Measurements from ENCODE around the gene CFAP210. TPM values are rescaled to one million over a fixed set of nuclear protein-coding genes. Genes with fewer than 3 reads are reported as not detected.

CFAP210 gene
- total and polyA plus RNA-seq, 2 donors (not counting 1 experiment from before 2014, with no cell fraction given): not detected

DNA sequence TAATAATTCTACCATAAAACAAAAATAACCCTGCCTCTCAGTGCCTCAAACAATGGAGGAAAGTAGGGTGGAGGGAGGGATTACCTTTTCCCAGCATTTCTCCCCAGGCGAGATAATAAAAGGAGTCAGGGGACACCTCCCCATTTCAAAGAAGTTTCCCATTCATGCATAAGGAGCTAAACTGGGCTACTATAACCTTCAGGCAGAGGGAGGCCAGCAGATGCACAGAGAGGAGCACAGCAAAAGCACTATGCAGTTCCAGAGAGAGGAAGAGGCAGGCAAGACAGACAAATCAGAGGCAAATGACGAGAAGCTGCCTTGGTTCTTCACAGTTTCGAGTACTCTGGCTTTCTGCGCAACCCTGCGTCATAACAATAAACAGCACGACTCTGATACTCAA, 17.4 kb downstream of the CFAP210 start:
- TF ChIP-seq, protein P1, sequence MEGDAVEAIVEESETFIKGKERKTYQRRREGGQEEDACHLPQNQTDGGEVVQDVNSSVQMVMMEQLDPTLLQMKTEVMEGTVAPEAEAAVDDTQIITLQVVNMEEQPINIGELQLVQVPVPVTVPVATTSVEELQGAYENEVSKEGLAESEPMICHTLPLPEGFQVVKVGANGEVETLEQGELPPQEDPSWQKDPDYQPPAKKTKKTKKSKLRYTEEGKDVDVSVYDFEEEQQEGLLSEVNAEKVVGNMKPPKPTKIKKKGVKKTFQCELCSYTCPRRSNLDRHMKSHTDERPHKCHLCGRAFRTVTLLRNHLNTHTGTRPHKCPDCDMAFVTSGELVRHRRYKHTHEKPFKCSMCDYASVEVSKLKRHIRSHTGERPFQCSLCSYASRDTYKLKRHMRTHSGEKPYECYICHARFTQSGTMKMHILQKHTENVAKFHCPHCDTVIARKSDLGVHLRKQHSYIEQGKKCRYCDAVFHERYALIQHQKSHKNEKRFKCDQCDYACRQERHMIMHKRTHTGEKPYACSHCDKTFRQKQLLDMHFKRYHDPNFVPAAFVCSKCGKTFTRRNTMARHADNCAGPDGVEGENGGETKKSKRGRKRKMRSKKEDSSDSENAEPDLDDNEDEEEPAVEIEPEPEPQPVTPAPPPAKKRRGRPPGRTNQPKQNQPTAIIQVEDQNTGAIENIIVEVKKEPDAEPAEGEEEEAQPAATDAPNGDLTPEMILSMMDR (conservative IDR thresholded peaks at IDR 0.05 in 1 of 2, IDR thresholded peaks at IDR 0.05 in 1 of 2; ENCODE audit: low read depth in 1 of 2, low read length in 2 of 2): no peak
- TF ChIP-seq EZH2 (IDR thresholded peaks at IDR 0.05; ENCODE audit: low read length, missing control alignments): no peak
- H3K27me3 ChIP-seq (ENCODE audit: control insufficient read depth, insufficient read depth, low read length): no peaks in the 10 kb centered on the region
- no peak overlapping the region for H2AFZ ChIP-seq (ENCODE audit: low read length)
- no peak overlapping the region for H3K4me2 ChIP-seq (ENCODE audit: extremely low read depth, insufficient read depth, low read length)
- no peaks in the 10 kb centered on the region for H4K20me1 ChIP-seq (ENCODE audit: control insufficient read depth, extremely low read depth, insufficient read depth, low read length)
- no peaks in the 10 kb centered on the region for H3K9me3 ChIP-seq (ENCODE audit: control insufficient read depth, insufficient read depth, low read depth, low read length)
- H3K4me1 ChIP-seq (ENCODE audit: control insufficient read depth, extremely low read depth, insufficient read depth, low read length): no peaks in the 10 kb centered on the region
- no peak for DNase-seq (ENCODE audit: low read depth in 2 of 2)
- H3K4me3 ChIP-seq (replicated peaks in 1 of 4; ENCODE audit: control extremely low read depth in 1 of 4, insufficient read depth in 1 of 4, low read depth in 3 of 4, low read length in 4 of 4): no peak overlapping the region
- H3K79me2 ChIP-seq (ENCODE audit: control insufficient read depth, insufficient read depth, low read length): no peaks in the 10 kb centered on the region
- H3K27ac ChIP-seq (ENCODE audit: insufficient read depth, low read length): no peak overlapping the region
- H3K9ac ChIP-seq (ENCODE audit: insufficient read depth, low read length): no peak overlapping the region
- no peaks in the 10 kb centered on the region for H3K36me3 ChIP-seq (ENCODE audit: control insufficient read depth, insufficient read depth, low read length)

DNA sequence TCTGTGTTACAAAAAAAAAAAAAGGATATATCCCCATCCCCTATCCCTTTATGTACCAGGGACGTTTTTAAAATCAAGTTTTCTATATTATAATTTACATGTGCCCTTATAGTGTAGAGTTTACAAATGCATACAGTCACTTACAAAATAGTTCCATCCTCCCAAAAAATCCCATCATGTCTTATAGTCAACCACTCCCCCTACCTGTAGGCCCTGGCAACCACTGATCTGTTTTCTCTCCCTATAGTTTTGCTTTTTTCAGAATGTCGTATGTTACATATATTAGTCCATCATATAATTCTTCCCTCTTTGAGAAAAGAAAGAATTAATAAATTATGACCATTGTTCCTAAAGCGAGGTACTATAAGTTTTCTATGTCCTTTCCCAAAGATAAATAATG, 17.8 kb downstream of the CFAP210 start:
- H2AFZ ChIP-seq (ENCODE audit: low read length): no peak overlapping the region
- H4K20me1 ChIP-seq (ENCODE audit: control insufficient read depth, extremely low read depth, insufficient read depth, low read length): no peaks in the 10 kb centered on the region
- no peak for DNase-seq (ENCODE audit: low read depth in 2 of 2)
- H3K79me2 ChIP-seq (ENCODE audit: control insufficient read depth, insufficient read depth, low read length): no peaks in the 10 kb centered on the region
- no peak overlapping the region for H3K9ac ChIP-seq (ENCODE audit: insufficient read depth, low read length)
- no peaks in the 10 kb centered on the region for H3K9me3 ChIP-seq (ENCODE audit: control insufficient read depth, insufficient read depth, low read depth, low read length)
- H3K36me3 ChIP-seq (ENCODE audit: control insufficient read depth, insufficient read depth, low read length): no peaks in the 10 kb centered on the region
- H3K27me3 ChIP-seq (ENCODE audit: control insufficient read depth, insufficient read depth, low read length): no peaks in the 10 kb centered on the region
- no peak overlapping the region for H3K27ac ChIP-seq (ENCODE audit: insufficient read depth, low read length)
- TF ChIP-seq, protein P1 (conservative IDR thresholded peaks at IDR 0.05 in 1 of 2, IDR thresholded peaks at IDR 0.05 in 1 of 2; ENCODE audit: low read depth in 1 of 2, low read length in 2 of 2): peak in 1 of 2 donors; percentile 19
- no peak for TF ChIP-seq EZH2 (IDR thresholded peaks at IDR 0.05; ENCODE audit: low read length, missing control alignments)
- no peak overlapping the region for H3K4me2 ChIP-seq (ENCODE audit: extremely low read depth, insufficient read depth, low read length)
- H3K4me1 ChIP-seq (ENCODE audit: control insufficient read depth, extremely low read depth, insufficient read depth, low read length): no peaks in the 10 kb centered on the region
- H3K4me3 ChIP-seq (replicated peaks in 1 of 4; ENCODE audit: control extremely low read depth in 1 of 4, insufficient read depth in 1 of 4, low read depth in 3 of 4, low read length in 4 of 4): no peak overlapping the region

DNA sequence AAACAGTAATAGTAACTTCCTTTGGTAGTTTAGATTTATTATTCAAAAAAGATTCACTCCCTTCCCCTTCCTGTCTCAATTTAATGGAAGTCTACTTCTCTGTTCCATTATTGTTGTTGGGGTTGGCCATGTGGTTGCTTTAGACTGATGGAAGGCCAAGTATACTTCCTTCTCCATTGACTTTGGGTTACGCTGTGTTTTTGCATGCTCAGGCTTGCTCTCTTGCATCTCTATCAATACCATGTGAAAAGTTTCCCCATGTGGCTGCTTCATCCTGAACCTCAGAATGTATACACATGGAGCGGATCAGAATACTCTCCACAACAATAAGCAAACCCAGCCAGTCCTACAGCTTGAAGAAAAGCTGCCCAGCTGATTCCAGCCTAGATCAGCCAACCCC, 20.3 kb downstream of the CFAP210 start:
- TF ChIP-seq EZH2 (IDR thresholded peaks at IDR 0.05; ENCODE audit: low read length, missing control alignments): no peak
- TF ChIP-seq, protein P1 (conservative IDR thresholded peaks at IDR 0.05 in 1 of 2, IDR thresholded peaks at IDR 0.05 in 1 of 2; ENCODE audit: low read depth in 1 of 2, low read length in 2 of 2): no peak
- Histone ChIP-seq H3K4me3 (replicated peaks in 1 of 4; ENCODE audit: control extremely low read depth in 1 of 4, insufficient read depth in 1 of 4, low read depth in 3 of 4, low read length in 4 of 4) (no peak overlapping the region), H3K36me3 (ENCODE audit: control insufficient read depth, insufficient read depth, low read length) (no peaks in the 10 kb centered on the region), H3K27me3 (ENCODE audit: control insufficient read depth, insufficient read depth, low read length) (no peaks in the 10 kb centered on the region), H3K4me1 (ENCODE audit: control insufficient read depth, extremely low read depth, insufficient read depth, low read length) (no peaks in the 10 kb centered on the region), H3K9ac (ENCODE audit: insufficient read depth, low read length) (no peak overlapping the region), H2AFZ (ENCODE audit: low read length) (no peak overlapping the region), H3K79me2 (ENCODE audit: control insufficient read depth, insufficient read depth, low read length) (no peaks in the 10 kb centered on the region), H4K20me1 (ENCODE audit: control insufficient read depth, extremely low read depth, insufficient read depth, low read length) (no peaks in the 10 kb centered on the region), H3K9me3 (ENCODE audit: control insufficient read depth, insufficient read depth, low read depth, low read length) (no peaks in the 10 kb centered on the region), H3K4me2 (ENCODE audit: extremely low read depth, insufficient read depth, low read length) (no peak overlapping the region), H3K27ac (ENCODE audit: insufficient read depth, low read length) (no peak overlapping the region)
- no peak for DNase-seq (ENCODE audit: low read depth in 2 of 2)

All from fibroblast of lung (primary cell).